Ovary (tissue), 9 donors: ENCODE data around the gene CKB. TPM values are rescaled to one million over a fixed set of nuclear protein-coding genes. Genes with fewer than 3 reads are reported as not detected.
A peak's percentile ranks its signal among the peaks of the same experiment; 100 is the strongest.

Source experiments
- DNase-seq, 5 donors: peaks; one replicate each; pipeline ENCODE4 v3.0.0-alpha.2; 2019 to 2020
- H3K27ac ChIP-seq, 2 donors: fragments of 200-600 bp; one replicate each; pipeline versions ENCODE4 v1.5.1 to v1.8.0; 2019 to 2022
- H3K27me3 ChIP-seq: fragments of 200-600 bp; one replicate; pipeline ENCODE4 v1.8.0; 2022
- H3K36me3 ChIP-seq: fragments of 200-600 bp; sonication (generic); one replicate; pipeline ENCODE4 v1.5.1; 2019
- H3K4me1 ChIP-seq: one replicate; pipeline ENCODE4 v1.8.1; 2013; ENCODE audit warnings: mild to moderate bottlenecking, moderate library complexity; ENCODE audit not compliant: insufficient read depth
- H3K4me3 ChIP-seq: fragments of 200-600 bp; sonication (generic); one replicate; pipeline ENCODE4 v1.5.1; 2017
- H3K9me3 ChIP-seq, 2 donors: fragments of 200-600 bp in 1 of 2; sonication (generic) in 1 of 2; one replicate each; pipeline versions ENCODE4 v1.5.1 to v1.8.1; 2013 to 2019; ENCODE audit warnings: mild to moderate bottlenecking in 1 of 2, moderate library complexity in 1 of 2
- EP300 ChIP-seq: sonication (generic); formaldehyde crosslinking; IDR thresholded peaks from one replicate; pipeline ENCODE4 v1.6.1; 2017; ENCODE audit warnings: antibody characterized with exemption
- POLR2A ChIP-seq: fragments of 450-650 bp; IDR thresholded peaks from one replicate; pipeline ENCODE4 v1.6.1; 2017; ENCODE audit warnings: antibody characterized with exemption, mild to moderate bottlenecking, moderate library complexity
- WGBS, 3 donors: extraction: QIAGEN DNeasy Blood & Tissue Kit in 1 of 3; methylation state at CpG; one replicate each; pipeline versions ENCODE4 v1.1.5 to v1.1.7; 2013 to 2017; 5-methylcytosine and 5-hydroxymethylcytosine counted together
- intact Hi-C, 4 donors: fragments of 100-400 bp; cut with DNase I; formaldehyde crosslinking; loops; one replicate each; pipeline versions ENCODE4 v1.11.0 to v1.15.1; 2022 to 2023
- polyA plus RNA-seq, 2 donors: library from polyadenylated mRNA; stranded (reverse); fragments of 200-250 nt in 1 of 2; fragments of 350-450 nt in 1 of 2; fragmentation: Illumina TruSeq in 1 of 2; extraction: RNeasy Lipid Tissue Mini Kit (QIAGEN cat#74804) in 1 of 2; gene quantifications; one replicate each; pipeline ENCODE4 v1.2.3, GENCODE V29; 2013 to 2014
- total RNA-seq, 7 donors: library from RNA; depleted of rRNA in 2 of 7; stranded (reverse); fragments of >200 nt in 2 of 7; fragmentation: NEBNext Ultra II Directional in 3 of 7; extraction: Animal tissue kit (Norgen Biotek cat#: 25700) in 3 of 7; gene quantifications; one replicate each; pipeline versions ENCODE4 v1.1.0 to v1.2.4, GENCODE V29; 2016 to 2023
- TF ChIP-seq, protein P1 (sequence below), 3 donors: fragments of 450-650 bp in 2 of 3; fragments of 200-600 bp in 1 of 3; IDR thresholded peaks; one replicate each; pipeline versions ENCODE4 v1.5.1 to v1.8.0; 2016 to 2022; ENCODE audit warnings: antibody characterized with exemption in 3 of 3, mild to moderate bottlenecking in 1 of 3
- donor health status: DM: no; HTN: no; CAD: no; lungs with moderate emphysema.
- donor health status: DM: no; HTN: no; CAD: no.
- donor health status: Bipolar disorder and iron deficiency.
- donor health status: DM: yes; HTN: yes; CAD: no.
- donor health status: DM: no; HTN: no; CAD: no.
- donor health status: DM: yes; HTN: yes; CAD: no.

Gene CKB
- total and polyA plus RNA-seq, 9 donors = 47.5 to 284 (median 134) TPM

DNA sequence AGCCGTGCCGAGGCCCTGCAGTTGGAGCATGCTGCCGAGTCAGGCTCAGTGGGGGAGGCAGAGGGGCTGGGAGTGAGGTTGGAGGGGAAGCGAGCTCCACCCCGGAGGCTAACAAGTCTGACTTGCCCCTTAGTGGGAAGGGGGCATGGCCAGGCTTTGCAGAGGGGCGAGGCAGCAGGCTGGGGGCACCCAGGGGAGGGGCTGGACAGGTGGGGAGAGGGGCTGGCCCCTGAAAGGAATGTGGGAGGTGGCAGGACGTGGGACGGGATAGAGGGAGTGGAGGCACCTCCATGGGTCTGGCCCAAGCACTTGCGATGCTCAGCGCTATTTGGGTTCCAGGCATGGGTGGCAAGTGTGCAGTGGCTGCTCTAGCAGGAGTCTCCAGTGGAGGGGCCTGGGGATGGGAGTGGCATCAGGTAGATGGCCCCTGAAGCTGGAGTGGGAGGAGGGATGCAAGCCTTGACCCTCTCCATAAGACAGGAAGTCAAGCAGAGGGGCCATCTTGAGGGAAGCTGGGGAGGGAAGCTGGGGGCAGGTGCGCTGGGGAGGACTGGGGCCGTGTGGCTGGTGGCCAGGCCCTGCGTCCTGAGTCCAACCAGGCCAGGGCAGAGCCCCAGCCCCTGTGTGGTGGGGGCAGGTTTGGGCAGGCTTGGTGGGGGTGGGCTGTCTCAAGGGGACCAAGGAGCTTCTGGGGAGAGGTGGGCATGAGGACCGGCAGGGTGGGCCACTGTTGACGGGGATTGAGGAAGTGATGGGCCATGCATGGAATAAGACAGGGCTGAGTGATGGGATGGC lies 9.0 kb upstream of the CKB start:
- TF ChIP-seq POLR2A = no peak
- no peak for TF ChIP-seq EP300
- TF ChIP-seq, protein P1, sequence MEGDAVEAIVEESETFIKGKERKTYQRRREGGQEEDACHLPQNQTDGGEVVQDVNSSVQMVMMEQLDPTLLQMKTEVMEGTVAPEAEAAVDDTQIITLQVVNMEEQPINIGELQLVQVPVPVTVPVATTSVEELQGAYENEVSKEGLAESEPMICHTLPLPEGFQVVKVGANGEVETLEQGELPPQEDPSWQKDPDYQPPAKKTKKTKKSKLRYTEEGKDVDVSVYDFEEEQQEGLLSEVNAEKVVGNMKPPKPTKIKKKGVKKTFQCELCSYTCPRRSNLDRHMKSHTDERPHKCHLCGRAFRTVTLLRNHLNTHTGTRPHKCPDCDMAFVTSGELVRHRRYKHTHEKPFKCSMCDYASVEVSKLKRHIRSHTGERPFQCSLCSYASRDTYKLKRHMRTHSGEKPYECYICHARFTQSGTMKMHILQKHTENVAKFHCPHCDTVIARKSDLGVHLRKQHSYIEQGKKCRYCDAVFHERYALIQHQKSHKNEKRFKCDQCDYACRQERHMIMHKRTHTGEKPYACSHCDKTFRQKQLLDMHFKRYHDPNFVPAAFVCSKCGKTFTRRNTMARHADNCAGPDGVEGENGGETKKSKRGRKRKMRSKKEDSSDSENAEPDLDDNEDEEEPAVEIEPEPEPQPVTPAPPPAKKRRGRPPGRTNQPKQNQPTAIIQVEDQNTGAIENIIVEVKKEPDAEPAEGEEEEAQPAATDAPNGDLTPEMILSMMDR (IDR thresholded peaks at IDR 0.05) = no peak
- DNase-seq = peak in 1 of 5 donors; percentile 28
- Histone ChIP-seq H3K27ac (no peak overlapping the region), H3K4me3 (no peak overlapping the region), H3K9me3 (no peaks in the 10 kb centered on the region), H3K36me3 (no peaks in the 10 kb centered on the region), H3K4me1 (peaks cover 17% of the 10 kb centered on the region), H3K27me3 (no peaks in the 10 kb centered on the region)
- WGBS, 3 donors = 76 to 78% (median 77%) methylated on average over 15 of the region's 15 CpGs
- intact Hi-C loops = no loop called here

DNA sequence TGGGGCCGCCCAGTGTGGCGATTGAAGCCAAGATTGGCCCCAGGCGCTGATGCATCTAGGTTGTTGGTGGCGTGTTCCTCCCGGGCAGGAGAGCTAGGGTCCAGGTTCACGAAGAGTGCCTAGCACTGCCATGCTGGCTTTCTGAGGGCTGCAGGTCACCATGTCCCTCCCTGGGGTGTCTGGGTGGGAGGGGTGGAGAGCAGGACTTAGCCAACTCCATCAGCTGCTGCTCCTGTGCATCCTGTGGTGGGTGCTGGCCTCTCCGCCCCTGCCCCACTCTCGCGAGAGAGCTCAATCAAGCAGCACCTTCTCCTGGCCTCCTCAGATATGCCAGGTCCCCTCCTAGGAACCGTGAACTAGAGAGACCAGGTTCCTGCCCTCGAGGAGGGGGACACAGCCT lies 8.2 kb upstream of the CKB start:
- no peak overlapping the region for H3K27ac ChIP-seq
- H3K36me3 ChIP-seq = no peaks in the 10 kb centered on the region
- intact Hi-C loops = no loop called here
- H3K4me1 ChIP-seq = peaks cover 17% of the 10 kb centered on the region
- H3K4me3 ChIP-seq = no peak overlapping the region
- TF ChIP-seq POLR2A (no peak), EP300 (no peak)
- TF ChIP-seq, protein P1 (IDR thresholded peaks at IDR 0.05) = no peak
- 86 to 87% (median 87%) methylated on average over 11 of the region's 11 CpGs for WGBS, 3 donors
- no peak for DNase-seq
- H3K27me3 ChIP-seq = no peaks in the 10 kb centered on the region
- H3K9me3 ChIP-seq = no peaks in the 10 kb centered on the region

DNA sequence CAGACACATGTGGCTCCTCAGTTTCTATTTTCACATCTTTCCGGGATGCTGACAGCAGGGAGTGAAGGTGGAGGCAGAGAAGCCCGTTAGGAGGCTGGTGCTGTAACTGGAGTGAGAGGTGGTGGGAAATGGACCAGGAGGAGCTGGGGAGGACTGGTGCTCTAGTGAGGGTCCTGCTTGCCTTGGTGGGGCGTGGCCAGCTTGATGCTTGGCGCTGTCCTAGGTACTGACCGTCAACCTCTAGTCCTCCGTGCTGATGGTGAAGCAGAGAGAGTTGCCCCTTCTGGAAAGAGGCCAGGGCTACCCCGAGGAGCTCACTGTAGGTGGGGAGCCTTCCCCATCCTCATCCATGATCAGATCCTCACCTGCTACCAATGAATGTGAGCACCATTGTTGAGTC lies 7.8 kb upstream of the CKB start:
- Histone ChIP-seq H3K27ac (no peak overlapping the region), H3K9me3 (no peaks in the 10 kb centered on the region), H3K36me3 (no peaks in the 10 kb centered on the region), H3K4me1 (peaks cover 17% of the 10 kb centered on the region), H3K27me3 (no peaks in the 10 kb centered on the region), H3K4me3 (no peak overlapping the region)
- TF ChIP-seq, protein P1 (IDR thresholded peaks at IDR 0.05) = no peak
- TF ChIP-seq POLR2A = no peak
- no peak for TF ChIP-seq EP300
- WGBS, 3 donors = 32 to 38% (median 35%) methylated on average over 6 to 7 of the region's 7 CpGs
- intact Hi-C loops = no loop called here
- DNase-seq = peak in 2 of 5 donors; percentile 51 to 59

DNA sequence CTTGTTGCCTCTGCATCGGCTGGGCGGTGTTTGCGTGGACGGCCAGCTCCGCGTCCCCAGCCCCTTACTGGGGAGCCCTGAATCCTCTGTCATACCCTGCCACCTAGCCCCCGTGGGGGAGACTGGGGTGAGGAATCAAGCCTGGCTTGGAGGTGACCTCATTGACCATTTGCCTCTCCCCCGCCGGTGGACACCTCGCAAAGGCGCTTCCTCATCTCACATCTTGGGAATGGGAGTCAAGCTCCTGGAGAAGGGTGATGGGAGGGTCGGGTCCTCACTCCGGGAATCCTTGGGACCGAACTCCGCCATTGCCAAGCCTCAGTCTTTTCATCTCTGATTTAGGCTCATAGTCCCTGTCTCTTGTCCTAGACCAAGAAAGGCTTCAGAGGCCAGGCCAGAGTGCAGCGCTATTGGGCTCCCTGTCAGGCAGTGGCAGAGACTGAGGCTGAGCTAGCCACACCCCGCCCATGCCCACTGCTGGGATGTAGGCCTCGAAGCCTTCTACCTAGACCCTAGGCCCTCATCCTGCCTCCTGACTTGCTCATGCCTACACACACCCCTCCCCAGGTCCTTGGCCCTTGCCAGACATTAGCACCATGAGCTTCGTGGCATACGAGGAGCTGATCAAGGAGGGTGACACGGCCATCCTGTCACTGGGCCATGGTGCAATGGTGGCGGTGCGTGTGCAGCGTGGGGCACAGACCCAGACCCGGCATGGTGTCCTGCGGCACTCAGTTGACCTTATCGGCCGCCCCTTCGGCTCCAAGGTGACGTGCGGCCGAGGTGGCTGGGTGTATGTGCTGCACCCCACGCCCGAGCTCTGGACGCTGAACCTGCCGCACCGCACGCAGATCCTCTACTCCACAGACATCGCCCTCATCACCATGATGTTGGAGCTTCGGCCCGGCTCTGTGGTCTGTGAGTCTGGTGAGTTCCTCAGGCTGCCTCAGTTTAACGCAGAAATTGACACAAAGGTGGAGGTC lies 7.0 kb upstream of the CKB start:
- DNase-seq = peak in 2 of 5 donors; percentile 46 to 50

More for the DNA sequence above, 7.0 kb upstream of the CKB start:
- intact Hi-C loops = no loop called here
- Histone ChIP-seq H3K4me3 (peak overlapping the region; percentile 94), H3K9me3 (no peaks in the 10 kb centered on the region), H3K27ac (peak overlapping the region; percentile 51 to 90), H3K36me3 (no peaks in the 10 kb centered on the region), H3K27me3 (no peaks in the 10 kb centered on the region), H3K4me1 (peaks cover 17% of the 10 kb centered on the region)
- 45 to 49% (median 46%) methylated on average over 33 to 42 of the region's 42 CpGs for WGBS, 3 donors
- no peak for TF ChIP-seq EP300
- TF ChIP-seq POLR2A = no peak
- TF ChIP-seq, protein P1 (IDR thresholded peaks at IDR 0.05) = no peak
